Epidermal melanocyte (primary cell): ENCODE data around the gene ZSCAN10.

ENCODE experiments used
- DNase-seq: peaks from one replicate; pipeline ENCODE4 v3.0.0; 2011; ENCODE audit warnings: low spot score; ENCODE audit not compliant: insufficient read length

The ZSCAN10 gene

GRCh38 chr16:3112058-3112880, 13.2 kb upstream of the ZSCAN10 start, which contains the start of gene ZNF205:
Gene ZNF205 (plus strand): TSS chr16:3112586. CDS start chr16:3113431, 845 bp downstream.
- peak; percentile 94 for DNase-seq

- peak; percentile 94 for DNase-seq
Observed at GRCh38 chr16:3106205-3106928, 7.3 kb upstream of the ZSCAN10 start.

GRCh38 chr16:3101841-3102470, 2.9 kb upstream of the ZSCAN10 start:
- DNase-seq: no peak

GRCh38 chr16:3101018-3101840, 2.1 kb upstream of the ZSCAN10 start:
- no peak for DNase-seq

- peak; percentile 89 for DNase-seq
Observed at GRCh38 chr16:3099732-3100499, 822 bp upstream of the ZSCAN10 start.

GRCh38 chr16:3099395-3099731, 269 bp upstream of the ZSCAN10 start:
- DNase-seq: no peak

- no peak for DNase-seq
Observed at GRCh38 chr16:3097266-3097665, 1.8 kb downstream of the ZSCAN10 start.

GRCh38 chr16:3096362-3096761, 2.7 kb downstream of the ZSCAN10 start:
- DNase-seq: no peak

GRCh38 chr16:3095869-3096268, 3.2 kb downstream of the ZSCAN10 start:
- DNase-seq: no peak

GRCh38 chr16:3094289-3095027, 4.6 kb downstream of the ZSCAN10 start:
- no peak for DNase-seq

- DNase-seq: no peak
Observed at GRCh38 chr16:3092501-3092941, 6.6 kb downstream of the ZSCAN10 start.

GRCh38 chr16:3091551-3091950, 7.5 kb downstream of the ZSCAN10 start:
- no peak for DNase-seq

GRCh38 chr16:3089717-3090592, 9.1 kb downstream of the ZSCAN10 start:
- no peak for DNase-seq

GRCh38 chr16:3088925-3089716, 10.0 kb downstream of the ZSCAN10 start:
- DNase-seq: no peak

- DNase-seq: no peak
Observed at GRCh38 chr16:3088450-3088849, 10.6 kb downstream of the ZSCAN10 start.

- no peak for DNase-seq
Observed at GRCh38 chr16:3087243-3088235, 11.6 kb downstream of the ZSCAN10 start.
